Measurements from ENCODE around the gene SEC63. TPM values are rescaled to one million over a fixed set of nuclear protein-coding genes. Genes with fewer than 3 reads are reported as not detected.
"Not testable (repeated sequence)": the region's sequence is repeated elsewhere in the genome, so short reads cannot be mapped to it uniquely, and the experiment has no call there.

SEC63 gene
- total RNA-seq, 4 donors from 2014 or later = 28.1 to 42.6 (median 32.9) TPM

- ATAC-seq = no peak
- 40 to 75% methylated on average over 3 of the region's 3 CpGs for WGBS, 2 donors (ENCODE audit: low coverage in 1 of 2)
- Histone ChIP-seq H3K4me3 (no peak overlapping the region), H3K27ac (no peak overlapping the region), H3K4me1 (peaks cover 0 to 19% (median under 1%) of the 10 kb centered on the region in 3 donors), H3K9me3 (no peaks in the 10 kb centered on the region), H3K36me3 (no peaks in the 10 kb centered on the region), H3K27me3 (no peaks in the 10 kb centered on the region)
- TF ChIP-seq EP300 (IDR thresholded peaks at IDR 0.05) (no peak), POLR2A (IDR thresholded peaks at IDR 0.05) (no peak), POLR2AphosphoS5 (IDR thresholded peaks at IDR 0.05) (no peak), CTCF (IDR thresholded peaks at IDR 0.05) (no peak)
Measured at GRCh38 chr6:107936162-107936909, 21.7 kb downstream of the SEC63 start.

- H3K27me3 ChIP-seq, ATAC-seq, H3K36me3 ChIP-seq, H3K27ac ChIP-seq, H3K4me3 ChIP-seq, H3K9me3 ChIP-seq, H3K4me1 ChIP-seq: not testable (repeated sequence)
- WGBS, 2 donors (ENCODE audit: low coverage in 1 of 2) = no CpG with 5 or more reads among the region's 35 CpGs
Measured at GRCh38 chr6:107934229-107934628, 23.8 kb downstream of the SEC63 start.

GRCh38 chr6:107932580-107932979 is 25.4 kb downstream of the SEC63 start:
- H3K9me3 ChIP-seq = no peaks in the 10 kb centered on the region
- no peaks in the 10 kb centered on the region for H3K4me1 ChIP-seq
- TF ChIP-seq CTCF (IDR thresholded peaks at IDR 0.05) (no peak), POLR2A (IDR thresholded peaks at IDR 0.05) (no peak), POLR2AphosphoS5 (IDR thresholded peaks at IDR 0.05) (no peak), EP300 (IDR thresholded peaks at IDR 0.05) (no peak)
- H3K4me3 ChIP-seq = no peak overlapping the region
- peaks cover 0 to 6% of the 10 kb centered on the region in 2 donors for H3K36me3 ChIP-seq
- ATAC-seq = no peak
- no peaks in the 10 kb centered on the region for H3K27me3 ChIP-seq
- 90 to 94% methylated on average over 3 of the region's 3 CpGs for WGBS, 2 donors (ENCODE audit: low coverage in 1 of 2)
- H3K27ac ChIP-seq = no peak overlapping the region

- Histone ChIP-seq H3K4me3 (no peak overlapping the region), H3K27ac (no peak overlapping the region), H3K36me3 (peaks cover 0 to 9% of the 10 kb centered on the region in 2 donors), H3K4me1 (no peaks in the 10 kb centered on the region), H3K27me3 (no peaks in the 10 kb centered on the region), H3K9me3 (no peaks in the 10 kb centered on the region)
- TF ChIP-seq POLR2A (IDR thresholded peaks at IDR 0.05) (no peak), CTCF (IDR thresholded peaks at IDR 0.05) (no peak), POLR2AphosphoS5 (IDR thresholded peaks at IDR 0.05) (no peak), EP300 (IDR thresholded peaks at IDR 0.05) (no peak)
- no peak for ATAC-seq
- 60 to 98% methylated on average over 1 to 3 of the region's 3 CpGs for WGBS, 2 donors (ENCODE audit: low coverage in 1 of 2)
Measured at GRCh38 chr6:107931894-107932293, 26.1 kb downstream of the SEC63 start.

GRCh38 chr6:107928984-107929383 is 29.0 kb downstream of the SEC63 start:
- no peaks in the 10 kb centered on the region for H3K4me1 ChIP-seq
- TF ChIP-seq CTCF (IDR thresholded peaks at IDR 0.05) = no peak
- TF ChIP-seq EP300 (IDR thresholded peaks at IDR 0.05) = no peak
- TF ChIP-seq POLR2A (IDR thresholded peaks at IDR 0.05) = no peak
- no peak for TF ChIP-seq POLR2AphosphoS5 (IDR thresholded peaks at IDR 0.05)
- H3K27me3 ChIP-seq = no peaks in the 10 kb centered on the region
- H3K4me3 ChIP-seq = no peak overlapping the region
- no peaks in the 10 kb centered on the region for H3K9me3 ChIP-seq
- H3K36me3 ChIP-seq = peaks cover 0 to 12% of the 10 kb centered on the region in 2 donors
- H3K27ac ChIP-seq = no peak overlapping the region
- 96 to 100% methylated on average over 2 of the region's 2 CpGs for WGBS, 2 donors (ENCODE audit: low coverage in 1 of 2)
- no peak for ATAC-seq

- 73 to 74% methylated on average over 7 of the region's 10 CpGs for WGBS, 2 donors (ENCODE audit: low coverage in 1 of 2)
- not testable (repeated sequence) for H3K9me3 ChIP-seq, H3K4me1 ChIP-seq, H3K4me3 ChIP-seq, H3K27me3 ChIP-seq, H3K27ac ChIP-seq
- H3K36me3 ChIP-seq = peaks cover 0 to 17% of the 10 kb centered on the region in 2 donors
- ATAC-seq = peak; percentile 51
Measured at GRCh38 chr6:107926697-107927544, 31.1 kb downstream of the SEC63 start.
